HG02571 (cell line): ENCODE results near the gene SCN10A.

Experiments
- ATAC-seq: cut with Tn5 transposase; IDR thresholded peaks from one replicate; pipeline ENCODE4 v1.9.1; 2021; ENCODE audit warnings: mild to moderate bottlenecking, moderate library complexity; ENCODE audit not compliant: unreplicated experiment

Gene SCN10A

DNA sequence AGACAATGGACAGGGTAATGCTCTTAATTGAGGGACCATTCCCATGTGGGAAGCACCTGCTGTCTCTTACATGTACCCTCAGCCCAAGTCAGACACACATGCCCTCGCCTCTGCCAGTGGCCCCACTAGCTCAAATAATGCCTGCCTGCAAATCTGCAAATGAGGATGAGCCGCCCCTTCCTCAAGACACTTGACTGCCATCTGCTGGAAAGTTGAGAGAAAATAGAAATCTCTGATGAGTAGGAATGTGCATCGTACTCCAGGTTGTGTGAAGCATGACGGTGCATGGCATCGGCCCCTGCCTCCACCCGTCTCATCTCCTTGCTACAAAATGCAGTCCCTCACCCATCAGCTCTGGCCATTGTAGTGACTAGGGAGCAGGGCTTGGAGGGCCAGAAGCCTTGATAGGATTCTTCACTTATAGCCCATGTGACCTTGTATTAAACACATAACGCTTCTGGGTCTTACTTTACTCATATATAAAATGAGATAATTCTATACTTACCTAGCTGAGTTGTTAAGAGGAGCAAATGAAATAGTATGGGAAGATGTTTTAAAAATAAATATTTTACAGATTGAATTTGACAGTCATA is 160.2 kb downstream of the SCN10A start:
- ATAC-seq = no peak

DNA sequence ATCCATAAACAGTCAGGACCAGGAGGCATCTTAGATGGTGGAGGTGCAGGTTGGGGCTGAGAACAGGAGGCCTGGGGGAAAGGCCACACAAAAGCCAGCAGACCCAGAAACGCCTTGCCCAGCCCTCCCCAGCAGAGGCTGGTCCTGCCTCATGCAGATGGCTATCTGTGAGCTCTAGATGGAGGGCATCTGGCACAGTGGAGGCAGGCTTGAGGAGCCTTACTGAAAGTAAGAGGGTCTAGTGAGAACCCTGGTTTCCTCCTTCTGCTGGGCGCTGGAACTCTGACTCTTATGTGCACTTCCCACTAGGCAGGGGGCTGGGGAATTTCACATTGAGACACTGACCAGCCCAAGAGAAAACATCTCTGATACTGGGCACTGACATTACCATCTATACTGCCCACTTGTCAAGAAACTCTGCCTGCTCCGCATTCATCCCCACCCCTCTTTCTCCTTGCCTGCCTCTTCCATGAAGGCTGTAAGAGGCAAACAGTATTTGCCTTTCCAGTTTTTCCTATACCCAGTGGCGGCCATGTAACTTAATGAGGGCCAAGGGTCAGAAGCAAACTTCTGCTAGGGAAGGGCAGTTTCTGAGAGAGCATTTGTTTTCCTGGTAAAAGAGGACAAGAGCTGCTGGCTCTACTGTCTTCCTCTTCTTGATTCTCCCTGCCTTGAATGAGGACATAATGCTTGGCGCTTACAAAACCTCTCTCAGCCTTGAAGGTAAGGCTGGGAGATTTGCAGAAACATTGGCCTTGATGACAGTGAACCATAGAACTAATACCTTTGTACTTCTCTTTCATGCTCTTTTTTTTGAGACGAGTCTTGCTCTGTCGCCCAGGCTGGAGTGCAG is 162.1 kb downstream of the SCN10A start:
- no peak for ATAC-seq

DNA sequence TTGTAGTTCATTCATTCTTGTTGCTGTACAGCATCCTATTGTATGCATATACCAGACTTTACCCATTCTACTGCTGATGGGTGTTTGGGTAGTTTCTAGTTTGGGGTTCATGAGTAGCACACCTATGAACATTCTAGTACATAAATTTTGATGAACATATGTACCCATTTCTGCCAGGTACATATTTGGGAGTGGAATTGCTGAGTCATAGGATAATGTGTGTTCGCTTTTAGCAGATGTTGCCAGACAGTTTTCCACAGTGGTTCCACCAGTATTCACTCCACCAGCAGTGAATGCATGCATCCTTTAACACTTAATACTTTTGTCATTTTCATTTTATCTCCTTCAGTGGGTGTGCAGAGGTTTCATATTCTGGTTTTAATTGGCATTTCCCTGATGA is 163.1 kb downstream of the SCN10A start:
- no peak for ATAC-seq

DNA sequence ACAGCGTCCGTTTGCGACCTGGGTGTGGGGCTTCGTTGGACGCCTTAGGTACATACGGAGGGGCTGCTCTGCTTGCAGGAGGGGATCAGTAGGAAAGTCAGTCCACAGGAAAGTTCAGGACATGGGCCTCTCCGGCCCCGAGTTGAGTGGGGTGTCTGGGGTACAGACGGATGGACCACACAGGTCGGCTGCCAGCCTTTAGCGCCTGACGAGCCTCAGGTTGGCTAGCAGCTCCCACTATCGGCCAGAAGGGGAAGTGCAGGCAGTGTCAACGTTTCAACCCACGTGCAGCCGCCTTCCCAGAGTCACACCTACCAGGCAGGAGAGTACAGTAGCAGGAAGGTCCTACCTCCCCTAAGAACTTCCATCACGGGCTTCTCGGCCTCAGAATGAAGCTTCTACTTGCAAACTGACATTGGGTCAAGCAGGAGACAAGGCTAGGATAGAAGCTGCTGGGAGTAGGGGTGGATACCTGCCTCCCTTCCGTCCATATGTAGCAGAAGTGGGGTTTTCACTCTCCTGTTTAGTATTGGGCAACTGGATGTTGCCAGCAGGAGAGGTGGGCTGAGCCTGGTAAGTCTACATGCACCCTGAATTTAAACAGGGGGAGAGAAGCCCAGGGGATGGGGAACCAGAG is 164.7 kb downstream of the SCN10A start:
- no peak for ATAC-seq

DNA sequence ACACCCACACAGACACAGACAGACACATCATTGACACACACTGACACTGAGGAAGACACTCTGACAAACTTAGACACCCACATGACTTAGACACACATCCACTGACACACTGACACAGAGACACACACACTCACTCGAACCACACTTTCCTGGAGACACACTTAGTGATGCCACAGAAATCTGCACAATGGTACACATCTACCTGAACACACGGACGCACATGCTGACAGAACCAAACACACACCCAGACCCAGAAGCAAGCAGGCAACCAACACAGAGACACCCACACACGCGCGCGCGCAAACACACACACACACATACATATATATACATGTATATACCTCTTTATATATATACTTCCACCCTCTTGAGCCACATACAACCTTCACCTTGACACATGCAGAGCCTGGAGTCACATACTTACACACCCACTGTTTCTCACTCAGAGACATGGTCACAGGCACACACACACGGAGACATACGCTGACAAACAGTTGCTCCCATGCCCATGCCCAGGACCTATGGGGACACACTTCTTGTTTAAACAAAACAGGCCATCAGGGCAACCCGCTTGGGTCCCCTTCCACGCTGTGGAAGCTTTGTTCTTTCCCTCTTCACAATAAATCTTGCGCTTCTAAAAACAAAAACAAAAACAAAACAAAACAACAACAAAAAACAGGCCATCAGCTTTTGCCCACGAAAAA is 165.6 kb downstream of the SCN10A start:
- ATAC-seq = no peak

DNA sequence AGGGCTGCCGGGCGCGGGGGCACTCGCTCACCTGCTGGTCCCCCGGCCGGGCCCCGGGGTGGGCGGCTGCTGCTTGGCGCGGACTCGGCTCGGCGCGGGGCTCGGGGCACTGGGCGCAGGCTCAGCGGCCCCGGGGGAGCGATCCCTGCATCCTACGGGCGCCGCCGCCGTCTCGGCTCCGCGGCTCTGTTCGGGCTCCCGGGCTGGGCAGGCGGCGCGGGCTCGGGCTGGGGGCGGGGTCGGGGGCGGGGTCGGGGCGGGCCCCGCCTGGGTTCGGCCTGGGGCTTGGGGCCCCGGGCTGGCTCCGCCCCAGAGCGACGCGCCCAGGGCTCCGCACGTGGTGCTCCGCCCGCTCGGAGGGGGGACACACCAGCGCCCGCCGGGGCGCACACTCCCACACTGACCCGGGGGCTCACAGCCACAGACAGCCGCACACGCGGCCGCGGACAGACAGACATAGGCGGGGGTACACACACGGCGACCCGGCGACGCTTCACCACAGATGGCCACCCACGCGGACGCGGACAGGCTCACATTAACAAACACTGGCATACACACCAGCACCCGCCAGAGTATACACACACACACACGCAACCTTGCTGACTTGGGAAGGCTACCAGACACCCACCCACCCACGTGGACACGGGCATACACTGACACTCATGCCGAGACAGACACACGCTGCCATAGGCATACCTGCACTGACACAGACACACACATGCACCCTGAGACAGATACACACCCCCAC is 166.3 kb downstream of the SCN10A start, which contains the start of gene SCN5A:
TSS of gene SCN5A (minus strand) at position 188 of the 748 bp plus-strand sequence. CDS start 16,380 bp downstream, outside the sequence.
- no peak for ATAC-seq

DNA sequence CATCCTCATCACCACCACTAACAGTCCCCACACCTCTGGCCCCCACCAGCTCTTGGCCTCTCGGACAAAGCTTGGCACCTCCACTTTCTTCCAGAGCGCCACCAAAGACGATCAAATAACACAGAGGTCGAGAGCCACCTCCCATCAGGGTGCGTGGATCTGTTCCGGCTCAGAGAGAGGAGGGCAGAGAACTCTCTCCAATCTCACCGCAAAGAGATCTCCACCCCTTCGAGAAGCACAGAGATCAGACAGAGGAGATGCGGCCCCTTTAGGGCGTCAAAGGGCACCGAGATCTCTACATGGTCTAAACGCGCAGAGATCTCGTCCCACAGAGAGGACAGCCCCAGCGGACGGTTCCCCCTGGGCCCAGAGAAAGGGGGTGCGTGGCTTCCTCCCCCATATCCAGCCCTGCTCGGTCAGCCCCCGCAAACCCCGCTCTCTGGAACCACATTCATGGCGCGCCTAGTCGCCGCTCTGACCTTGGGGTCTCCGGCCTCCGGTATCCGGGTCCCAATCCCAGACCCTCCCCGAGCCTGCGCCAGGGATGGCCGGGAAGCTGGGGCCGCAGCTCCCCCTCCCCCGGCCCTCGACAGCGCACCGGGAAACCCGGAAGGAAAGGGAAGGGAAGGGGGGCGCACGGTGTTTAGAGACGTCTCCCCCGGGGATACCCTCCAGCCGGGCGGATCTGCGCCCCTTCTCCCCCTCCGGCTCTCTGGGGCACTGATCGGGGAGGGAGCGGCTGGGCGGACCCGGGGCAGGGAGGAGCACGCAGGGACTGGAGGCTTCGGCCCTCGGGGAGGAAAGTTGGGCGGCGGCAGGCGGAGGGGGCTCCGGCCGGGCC is 167.1 kb downstream of the SCN10A start:
- no peak for ATAC-seq

DNA sequence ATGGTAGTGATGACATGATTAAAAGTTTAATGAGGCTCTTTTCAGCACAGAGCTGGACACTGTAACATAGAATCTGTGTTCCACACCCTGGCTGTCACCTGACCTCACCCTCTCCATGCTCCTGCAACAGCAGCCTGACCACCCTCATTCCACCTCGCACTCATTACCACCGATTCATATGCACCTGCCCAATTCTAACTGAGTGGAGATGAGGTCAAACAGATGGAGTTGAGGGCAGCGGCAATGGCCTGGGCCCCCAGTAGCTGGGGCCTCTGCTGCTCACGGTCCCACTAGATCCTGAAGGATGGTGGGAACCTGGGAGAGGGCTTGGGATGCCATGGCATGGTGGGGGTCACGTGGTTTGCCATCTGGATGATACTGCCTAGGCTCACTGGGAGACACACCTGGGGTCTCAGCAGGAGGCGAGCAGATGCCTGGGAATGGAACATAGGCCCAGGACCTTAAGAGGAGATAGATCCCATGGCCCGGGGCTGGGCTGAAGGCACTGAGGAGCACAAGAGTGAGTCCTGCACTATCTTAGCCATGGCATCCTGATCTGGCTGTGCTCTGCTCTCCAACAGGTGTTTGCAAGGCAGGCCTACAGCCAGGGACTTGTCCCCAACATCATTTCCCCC is 167.9 kb downstream of the SCN10A start:
- ATAC-seq = no peak

DNA sequence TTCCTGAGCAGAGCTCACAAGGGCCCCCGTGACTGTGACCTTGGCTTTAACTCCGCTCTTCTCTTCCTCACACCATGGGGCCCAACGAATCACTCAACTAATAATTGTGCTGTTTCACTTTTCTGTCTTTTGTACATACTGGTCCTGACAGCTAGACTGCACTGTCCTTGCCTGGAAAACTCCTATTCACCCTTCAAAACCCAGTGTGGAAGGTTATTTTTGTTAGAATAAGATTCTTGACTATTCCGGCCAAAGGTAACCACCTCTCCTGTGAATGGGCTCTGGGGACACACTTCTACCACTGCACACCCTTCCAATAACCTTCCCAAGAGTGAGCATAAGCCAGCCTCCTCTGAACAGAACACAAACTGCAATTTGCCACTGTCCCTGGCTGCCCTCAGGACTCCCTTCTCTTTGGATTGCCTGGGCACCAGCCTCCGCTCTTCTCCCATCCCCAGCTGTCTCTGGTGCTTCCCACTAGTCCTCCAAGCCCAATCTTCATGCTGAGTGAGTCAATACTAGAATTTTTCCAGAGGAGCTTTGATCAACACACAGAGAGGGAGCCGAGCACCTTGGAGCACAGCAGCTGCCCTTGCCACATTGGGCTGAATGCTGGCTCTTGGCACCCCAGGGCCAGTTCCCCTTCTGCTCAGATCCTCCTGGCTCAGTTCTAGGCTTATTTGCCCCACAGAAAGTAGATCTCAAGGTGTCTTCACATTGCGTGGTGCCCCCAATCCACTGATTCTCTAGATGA is 168.6 kb downstream of the SCN10A start:
- ATAC-seq = no peak
